CD4-positive, alpha-beta memory T cell (primary cell): ENCODE results near the gene MTCL3.

ENCODE experiments used
- CTCF ChIA-PET: fragments of 350-600 bp; sonication (Branson Sonifier 250); formaldehyde crosslinking; loops from one replicate; lab custom pipeline; 2021; ENCODE audit warnings: inconsistent platforms; ENCODE audit not compliant: partially characterized antibody; lab: Charles Lee
- POLR2A ChIA-PET: fragments of 350-600 bp; sonication (Branson Sonifier 250); formaldehyde crosslinking; loops from one replicate; lab custom pipeline; 2021; ENCODE audit not compliant: partially characterized antibody; lab: Charles Lee
- DNase-seq, 5 donors: peaks; one replicate each; pipeline versions ENCODE4 v3.0.0 to v3.0.0-alpha.2; 2020 to 2022; ENCODE audit warnings: mixed read lengths in 1 of 5
- H3K27ac ChIP-seq: one replicate; pipeline ENCODE4 v1.7.0; 2013; ENCODE audit warnings: low read depth, low read length
- H3K27me3 ChIP-seq: 2 replicates; pipeline ENCODE4 v1.7.0; 2013; ENCODE audit warnings: mild to moderate bottlenecking, low read length, moderate library complexity; ENCODE audit not compliant: insufficient read depth
- H3K36me3 ChIP-seq: 2 replicates; pipeline ENCODE4 v1.7.0; 2013; ENCODE audit warnings: mild to moderate bottlenecking, low read length, moderate library complexity; ENCODE audit not compliant: insufficient read depth
- H3K4me1 ChIP-seq: 2 replicates; pipeline ENCODE4 v1.7.0; 2013; ENCODE audit warnings: mild to moderate bottlenecking, low read length, moderate library complexity; ENCODE audit not compliant: insufficient read depth
- H3K4me3 ChIP-seq, 2 donors: one replicate each; pipeline ENCODE4 v1.7.0; 2013; ENCODE audit warnings: low read length in 2 of 2, mild to moderate bottlenecking in 1 of 2
- H3K9me3 ChIP-seq, 2 donors: one replicate each; pipeline ENCODE4 v1.7.0; 2013; ENCODE audit warnings: low read length in 2 of 2, control low read depth in 1 of 2; ENCODE audit not compliant: control insufficient read depth in 1 of 2
- H3K27ac Mint-ChIP-seq, 7 donors: one replicate each; pipeline ENCODE4 v1.8.0; 2020 to 2021; ENCODE audit warnings: mixed read lengths in 7 of 7, mild to moderate bottlenecking in 6 of 7, inconsistent platforms in 3 of 7, moderate library complexity in 3 of 7
- H3K27me3 Mint-ChIP-seq, 2 donors: one replicate each; pipeline ENCODE4 v1.8.0; 2020 to 2021; ENCODE audit warnings: mixed read lengths in 2 of 2
- H3K36me3 Mint-ChIP-seq, 2 donors: one replicate each; pipeline ENCODE4 v1.8.0; 2020 to 2021; ENCODE audit warnings: mixed read lengths in 2 of 2, inconsistent platforms in 1 of 2, mild to moderate bottlenecking in 1 of 2
- H3K4me1 Mint-ChIP-seq, 4 donors: one replicate each; pipeline ENCODE4 v1.8.0; 2020 to 2021; ENCODE audit warnings: mixed read lengths in 4 of 4, mild to moderate bottlenecking in 1 of 4
- H3K4me3 Mint-ChIP-seq, 8 donors: one replicate each; pipeline ENCODE4 v1.8.0; 2020 to 2021; ENCODE audit warnings: mixed read lengths in 8 of 8, mild to moderate bottlenecking in 7 of 8, moderate library complexity in 6 of 8, inconsistent platforms in 3 of 8
- H3K9me3 Mint-ChIP-seq, 8 donors: one replicate each; pipeline ENCODE4 v1.8.0; 2020 to 2021; ENCODE audit warnings: mixed read lengths in 8 of 8, mild to moderate bottlenecking in 5 of 8, inconsistent platforms in 3 of 8, moderate library complexity in 1 of 8
- intact Hi-C: fragments of 100-400 bp; cut with micrococcal nuclease; formaldehyde crosslinking; loops from one replicate; pipeline ENCODE4 v1.15.1; 2023

The MTCL3 gene

DNA sequence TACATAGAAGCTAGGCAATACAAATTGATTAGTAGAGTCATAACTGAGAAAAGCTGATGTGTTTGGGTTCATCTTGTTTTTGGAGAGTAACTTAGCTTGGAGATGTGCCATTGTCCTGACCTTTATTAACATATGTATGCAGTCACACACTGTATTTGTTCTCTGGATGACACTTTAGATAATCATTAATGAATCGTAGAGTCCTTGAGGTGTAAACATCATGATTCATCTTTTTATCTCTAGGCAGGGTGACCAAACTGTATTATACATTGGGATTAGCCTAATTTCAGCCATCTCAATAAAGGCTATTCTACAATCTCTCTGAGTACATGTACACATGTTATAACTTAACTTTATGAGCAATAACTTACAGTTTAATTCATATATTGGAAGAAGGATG, 3.6 kb upstream of the MTCL3 start:
- CTCF ChIA-PET = no interaction called here
- Mint-ChIP-seq H3K4me1 (peaks cover 13 to 20% (median 16%) of the 10 kb centered on the region in 4 donors), H3K27ac (no peak overlapping the region), H3K9me3 (peaks cover 0 to 4% (median 0%) of the 10 kb centered on the region in 8 donors), H3K27me3 (peaks cover 26 to 50% of the 10 kb centered on the region in 2 donors), H3K36me3 (no peaks in the 10 kb centered on the region), H3K4me3 (no peak overlapping the region)
- intact Hi-C loops = no loop called here
- no peak for DNase-seq
- Histone ChIP-seq H3K27ac (no peak overlapping the region), H3K4me3 (no peak overlapping the region), H3K27me3 (peaks cover 29% of the 10 kb centered on the region), H3K9me3 (no peaks in the 10 kb centered on the region), H3K36me3 (no peaks in the 10 kb centered on the region), H3K4me1 (peaks cover 17% of the 10 kb centered on the region)
- POLR2A ChIA-PET = no interaction called here

DNA sequence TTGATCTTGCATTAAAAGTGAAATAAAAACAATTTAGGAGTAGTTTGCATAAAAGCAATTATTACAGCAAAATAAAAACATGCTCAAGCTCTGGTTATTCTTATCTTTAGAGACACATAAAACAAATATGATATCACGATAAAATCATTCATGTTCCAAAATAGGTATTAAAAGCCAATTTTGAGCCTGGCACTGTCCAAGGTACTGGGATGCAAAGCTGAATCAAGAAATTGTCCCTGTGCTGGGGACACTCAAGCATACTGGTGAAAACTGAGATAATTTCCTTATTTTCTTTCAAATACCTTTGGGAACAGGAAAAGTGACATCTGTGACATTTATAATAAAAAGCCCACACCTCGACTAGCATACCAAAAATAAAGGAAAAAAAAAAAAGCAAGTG, 931 bp upstream of the MTCL3 start:
- ChIA-PET POLR2A (no interaction called here), CTCF (interaction anchor here (0.9 to 6.6 kb wide), 2 partner anchors 12 to 44 kb away, joined by 3 to 49 read pairs; no protein-coding TSS in a partner anchor)
- Mint-ChIP-seq H3K4me1 (peaks cover 19 to 37% (median 25%) of the 10 kb centered on the region in 4 donors), H3K4me3 (peak overlapping the region in 2 of 8 donors; percentile 16 to 32), H3K9me3 (no peaks in the 10 kb centered on the region), H3K27ac (no peak overlapping the region), H3K27me3 (peaks cover 23 to 42% of the 10 kb centered on the region in 2 donors), H3K36me3 (peaks cover 0 to 2% of the 10 kb centered on the region in 2 donors)
- Histone ChIP-seq H3K4me3 (no peak overlapping the region), H3K27ac (no peak overlapping the region), H3K9me3 (no peaks in the 10 kb centered on the region), H3K27me3 (peaks cover 29% of the 10 kb centered on the region), H3K36me3 (no peaks in the 10 kb centered on the region), H3K4me1 (peaks cover 30% of the 10 kb centered on the region)
- intact Hi-C loops = no loop called here
- peak in 4 of 5 donors; percentile 5 to 13 (median 13) for DNase-seq

DNA sequence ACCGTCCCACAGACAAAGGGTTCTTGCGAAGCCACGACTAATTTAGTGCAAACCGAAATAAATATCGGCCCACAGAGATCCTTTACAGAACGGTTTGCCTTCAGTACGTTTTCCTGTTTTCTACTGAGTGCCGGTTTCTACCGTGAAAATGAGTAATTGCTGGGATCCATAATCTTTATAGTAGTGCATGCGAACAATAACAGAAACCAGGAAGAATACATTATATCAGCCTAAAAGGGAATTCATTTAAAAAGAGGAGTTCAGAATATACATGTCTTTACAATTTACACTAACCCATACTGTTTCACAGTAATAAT, 292 bp upstream of the MTCL3 start:
- intact Hi-C loops = loop anchor here (5.0 kb wide), 1 partner anchor 1737 kb away; no protein-coding TSS in a partner anchor
- peak overlapping the region; percentile 69 to 84 (median 78) for H3K4me3 Mint-ChIP-seq

DNA sequence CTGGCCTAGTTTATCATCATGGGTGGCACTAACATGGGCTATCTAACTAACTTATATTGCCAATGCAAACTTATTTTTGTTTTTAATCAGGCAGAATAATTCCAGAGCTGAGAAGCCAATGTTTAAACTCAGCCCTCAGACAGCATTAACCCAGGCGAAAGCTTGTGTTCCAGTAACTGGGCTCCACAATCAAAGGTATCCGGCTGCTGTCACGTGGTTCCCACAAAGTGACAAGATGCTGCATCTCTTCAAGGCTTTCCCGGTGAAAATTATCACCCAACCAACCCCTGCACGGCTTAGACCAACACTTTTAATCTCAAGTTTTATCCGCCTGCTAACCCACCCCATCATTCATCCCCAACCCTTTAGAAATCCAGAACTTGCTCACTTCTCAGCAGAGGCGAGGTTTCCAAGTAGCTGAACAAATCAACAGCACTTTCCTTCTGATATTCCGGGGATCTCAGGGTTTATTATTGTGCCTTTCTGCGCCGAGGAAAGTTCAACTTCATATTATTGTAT, 885 bp downstream of the MTCL3 start:
- ChIA-PET CTCF (interaction anchor here (1.0 to 9.0 kb wide), 7 partner anchors 11 to 58 kb away, joined by 3 to 125 read pairs (median 44); no protein-coding TSS in a partner anchor), POLR2A (no interaction called here)
- Histone ChIP-seq H3K4me3 (peak overlapping the region in 1 of 2 donors; percentile 33), H3K4me1 (peaks cover 40% of the 10 kb centered on the region), H3K36me3 (no peaks in the 10 kb centered on the region), H3K9me3 (no peaks in the 10 kb centered on the region), H3K27me3 (peaks cover 22% of the 10 kb centered on the region), H3K27ac (no peak overlapping the region)
- peaks cover 0 to 5% of the 10 kb centered on the region in 2 donors for H3K36me3 Mint-ChIP-seq
- H3K27me3 Mint-ChIP-seq = peaks cover 17 to 32% of the 10 kb centered on the region in 2 donors
- peak overlapping the region; percentile 69 to 84 (median 76) for H3K4me3 Mint-ChIP-seq
- no peaks in the 10 kb centered on the region for H3K9me3 Mint-ChIP-seq
- DNase-seq = no peak
- peak overlapping the region in 1 of 7 donors; percentile 34 for H3K27ac Mint-ChIP-seq
- peaks cover 24 to 51% (median 38%) of the 10 kb centered on the region in 4 donors for H3K4me1 Mint-ChIP-seq
- intact Hi-C loops = loop anchor here (5.0 kb wide), 1 partner anchor 1736 kb away; no protein-coding TSS in a partner anchor

More for the DNA sequence above, 292 bp upstream of the MTCL3 start:
- Mint-ChIP-seq H3K4me1 (peaks cover 23 to 43% (median 32%) of the 10 kb centered on the region in 4 donors), H3K9me3 (no peaks in the 10 kb centered on the region), H3K27me3 (peaks cover 21 to 42% of the 10 kb centered on the region in 2 donors), H3K27ac (no peak overlapping the region), H3K36me3 (peaks cover 0 to 5% of the 10 kb centered on the region in 2 donors)
- Histone ChIP-seq H3K27ac (no peak overlapping the region), H3K27me3 (peaks cover 29% of the 10 kb centered on the region), H3K9me3 (no peaks in the 10 kb centered on the region), H3K36me3 (no peaks in the 10 kb centered on the region), H3K4me1 (peaks cover 36% of the 10 kb centered on the region), H3K4me3 (peak overlapping the region in 1 of 2 donors; percentile 30)
- ChIA-PET CTCF (interaction anchor here (0.7 to 9.0 kb wide), 6 partner anchors 12 to 805 kb away, joined by 3 to 125 read pairs (median 4); no protein-coding TSS in a partner anchor), POLR2A (no interaction called here)
- DNase-seq = no peak

DNA sequence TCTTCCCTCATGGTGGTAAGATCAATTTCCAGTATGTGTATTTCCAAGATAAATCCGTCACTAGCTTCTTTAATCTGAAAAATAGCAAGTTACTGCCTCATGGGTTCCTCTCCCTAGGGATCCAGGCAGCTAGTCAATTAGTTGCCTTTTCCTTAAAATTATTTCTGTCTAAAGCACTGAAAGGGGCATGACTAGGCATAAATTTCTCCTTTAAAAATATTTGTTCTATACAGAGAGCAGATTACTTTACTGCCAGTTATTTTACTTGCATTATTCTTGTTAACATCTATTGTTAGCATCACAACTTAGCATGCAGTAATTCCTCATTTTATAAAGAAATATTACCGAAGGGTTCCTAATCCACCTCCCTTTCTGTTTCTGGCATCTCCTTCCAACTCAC, 1.4 kb downstream of the MTCL3 start:
- peak overlapping the region in 4 of 8 donors; percentile 21 to 84 (median 77) for H3K4me3 Mint-ChIP-seq
- H3K27ac Mint-ChIP-seq = no peak overlapping the region
- POLR2A ChIA-PET = no interaction called here
- Histone ChIP-seq H3K36me3 (no peaks in the 10 kb centered on the region), H3K27me3 (peaks cover 18% of the 10 kb centered on the region), H3K4me1 (peaks cover 40% of the 10 kb centered on the region), H3K4me3 (no peak overlapping the region), H3K9me3 (no peaks in the 10 kb centered on the region), H3K27ac (no peak overlapping the region)
- peaks cover 17 to 27% of the 10 kb centered on the region in 2 donors for H3K27me3 Mint-ChIP-seq
- intact Hi-C loops = loop anchor here (2.0 to 5.0 kb wide), 2 partner anchors 175 to 1735 kb away; partner anchors contain the start of gene ECHDC1
- CTCF ChIA-PET = interaction anchor here (1.3 to 9.0 kb wide), 9 partner anchors 10 to 1561 kb away, joined by 3 to 125 read pairs (median 26); partner anchors contain the start of gene HINT3
- H3K9me3 Mint-ChIP-seq = no peaks in the 10 kb centered on the region
- no peak for DNase-seq
- peaks cover 24 to 51% (median 38%) of the 10 kb centered on the region in 4 donors for H3K4me1 Mint-ChIP-seq
- peaks cover 0 to 5% of the 10 kb centered on the region in 2 donors for H3K36me3 Mint-ChIP-seq

DNA sequence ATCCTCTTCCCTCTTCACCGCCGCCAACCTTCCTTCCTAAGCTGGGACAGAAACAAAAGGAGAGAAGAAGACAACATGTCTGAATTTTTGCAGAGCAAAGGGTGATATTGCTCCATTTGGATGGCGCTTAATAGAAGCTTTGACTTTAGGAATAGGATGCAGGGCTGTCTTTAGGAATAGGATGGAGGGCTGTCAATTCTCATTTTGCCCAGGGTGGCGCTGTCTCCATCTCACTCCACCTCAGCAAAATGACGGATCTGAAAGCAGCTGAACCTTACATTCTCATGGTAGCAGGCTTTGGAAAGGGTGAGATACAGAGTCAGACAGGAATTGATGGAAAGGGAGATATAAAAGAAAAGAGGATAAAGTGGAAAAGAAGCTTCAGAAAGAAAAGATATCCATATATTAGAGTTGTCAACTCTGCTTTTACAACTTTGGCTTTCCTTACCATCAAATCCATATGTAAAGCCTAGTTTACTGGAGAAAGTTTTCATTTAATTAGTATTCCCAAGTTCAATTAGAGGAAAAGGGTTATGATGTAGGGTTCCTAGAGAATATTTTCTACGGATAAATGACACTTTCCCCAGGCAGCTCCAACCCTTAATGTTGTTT, 2.4 kb downstream of the MTCL3 start:
- Histone ChIP-seq H3K36me3 (no peaks in the 10 kb centered on the region), H3K9me3 (no peaks in the 10 kb centered on the region), H3K27me3 (peaks cover 16% of the 10 kb centered on the region), H3K27ac (peak overlapping the region; percentile 50), H3K4me3 (peak overlapping the region; percentile 54 to 61), H3K4me1 (peaks cover 40% of the 10 kb centered on the region)
- ChIA-PET POLR2A (interaction anchor here (0.8 to 3.3 kb wide), 7 partner anchors 33 to 1530 kb away, joined by 3 to 31 read pairs (median 5); partner anchors contain the start of genes ECHDC1, RNF146 and TRMT11), CTCF (interaction anchor here (0.6 to 9.0 kb wide), 34 partner anchors 9 to 1983 kb away, joined by 3 to 125 read pairs (median 4); partner anchors contain the start of genes HINT3, PTPRK, RNF146 and TRMT11)
- Mint-ChIP-seq H3K27ac (peak overlapping the region; percentile 43 to 93 (median 88)), H3K36me3 (peaks cover 2 to 7% of the 10 kb centered on the region in 2 donors), H3K4me1 (peaks cover 26 to 51% (median 38%) of the 10 kb centered on the region in 4 donors), H3K27me3 (peaks cover 13 to 21% of the 10 kb centered on the region in 2 donors), H3K4me3 (peak overlapping the region; percentile 83 to 96 (median 92)), H3K9me3 (no peaks in the 10 kb centered on the region)
- DNase-seq = peak in 4 of 5 donors; percentile 51 to 60 (median 53)
- intact Hi-C loops = loop anchor here (1.0 to 5.0 kb wide), 6 partner anchors 23 to 1734 kb away; partner anchors contain the start of gene ECHDC1
